Lung microvascular endothelial cell (primary cell): ENCODE data around the gene LTA4H. TPM values are rescaled to one million over a fixed set of nuclear protein-coding genes. Genes with fewer than 3 reads are reported as not detected.
"Not testable (repeated sequence)": the region's sequence is repeated elsewhere in the genome, so short reads cannot be mapped to it uniquely, and the experiment has no call there.

Experiments
- DNase-seq, 2 donors: peaks; one replicate each; pipeline versions ENCODE4 v3.0.0 to v3.0.0-alpha.2; 2010; ENCODE audit warnings: low read depth in 2 of 2
- total RNA-seq: library from RNA; depleted of rRNA; stranded (reverse); fragments of >200 nt; gene quantifications from 2 replicates; pipeline ENCODE4 v1.2.1, GENCODE V29; 2014

Gene LTA4H
- 47.2 and 56.0 TPM in 2 replicates for total RNA-seq

DNA sequence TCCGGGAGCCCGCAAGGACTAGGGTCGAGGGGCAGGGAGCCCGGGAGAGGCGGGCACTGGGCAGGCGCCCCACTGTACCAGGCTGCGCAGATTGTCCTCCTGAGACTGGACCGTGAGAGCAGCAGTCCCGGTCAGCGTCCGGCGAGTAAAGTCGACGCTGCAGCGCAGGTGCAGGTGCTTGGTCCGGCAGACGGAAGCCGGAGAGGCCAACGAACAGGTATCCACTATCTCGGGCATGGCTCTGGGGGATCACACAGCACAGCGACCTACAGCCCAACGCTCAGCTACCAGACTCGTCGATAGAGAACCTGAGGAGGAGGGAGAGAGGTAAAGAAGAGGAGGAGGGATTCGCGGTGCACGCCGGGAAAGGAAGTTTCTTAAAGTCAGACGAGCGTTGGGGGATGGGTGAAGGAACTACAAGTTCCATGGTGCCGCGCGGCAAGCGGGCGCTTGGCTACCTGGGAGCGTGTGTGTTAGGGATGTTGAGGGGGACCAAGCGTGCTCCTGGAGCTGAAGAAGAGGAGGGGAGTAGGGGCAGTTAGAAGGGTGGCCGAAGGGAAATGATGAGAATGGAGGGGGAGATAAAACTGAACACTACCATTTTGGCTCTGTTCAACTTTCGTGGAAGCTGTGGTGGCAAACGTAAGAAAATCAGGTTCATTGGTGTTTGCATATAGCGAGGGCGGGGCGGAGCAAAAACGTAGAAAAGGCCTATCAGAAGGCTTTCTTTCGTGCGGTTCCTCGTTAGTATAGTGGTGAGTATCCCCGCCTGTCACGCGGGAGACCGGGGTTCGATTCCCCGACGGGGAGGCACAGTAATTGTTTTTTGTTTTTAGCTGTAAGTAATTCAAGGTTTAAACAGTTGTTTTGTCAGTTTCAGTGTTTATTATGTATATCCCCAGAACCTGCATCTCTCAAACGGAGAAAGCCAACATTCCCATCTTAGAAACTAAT lies at the start of gene LTA4H:
Gene LTA4H, minus strand, starts transcription at position 305 of the 954 bp plus-strand sequence. Its CDS starts 68 bp downstream, at position 237.
- DNase-seq: peak; percentile 98 to 99

- DNase-seq: no peak
Observed at GRCh38 chr12:96084624-96085023, 49.2 kb upstream of the LTA4H start.

DNA sequence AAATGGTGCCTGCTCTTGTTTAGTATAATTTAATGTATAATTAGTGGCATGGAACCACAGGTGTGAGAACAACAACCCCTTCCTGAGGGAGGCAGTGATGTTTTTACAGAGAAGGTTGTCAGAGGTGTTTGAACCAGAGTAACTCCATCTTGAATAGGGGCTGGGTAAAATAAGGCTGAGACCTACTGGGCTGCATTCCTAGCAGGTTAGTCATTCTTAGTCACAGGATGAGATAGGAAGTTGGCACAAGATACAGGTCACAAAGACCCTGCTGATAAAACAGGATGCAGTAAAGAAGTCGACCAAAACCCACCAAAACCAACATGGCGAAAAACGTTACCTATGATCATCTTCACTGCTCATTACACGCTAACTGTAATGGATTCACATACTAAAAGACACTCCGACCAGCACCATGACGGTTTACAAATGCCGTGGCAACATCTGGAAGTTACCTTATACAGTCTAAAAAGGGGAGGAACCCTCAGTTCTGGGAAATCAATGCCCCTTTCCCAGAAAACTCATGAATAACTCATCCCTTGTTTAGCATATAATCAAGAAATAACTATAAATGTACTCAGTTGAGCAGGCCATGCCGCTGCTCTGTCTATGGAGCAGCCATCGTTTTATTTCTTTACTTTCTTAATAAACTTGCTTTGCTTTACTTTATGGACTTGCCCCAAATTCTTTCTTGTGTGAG lies 47.8 kb upstream of the LTA4H start:
- peak in 1 of 2 donors; percentile 22 for DNase-seq

GRCh38 chr12:96081596-96081995 lies 46.2 kb upstream of the LTA4H start:
- DNase-seq: no peak

GRCh38 chr12:96078231-96079135 lies 43.1 kb upstream of the LTA4H start:
- DNase-seq: peak; percentile 72 to 98

DNA sequence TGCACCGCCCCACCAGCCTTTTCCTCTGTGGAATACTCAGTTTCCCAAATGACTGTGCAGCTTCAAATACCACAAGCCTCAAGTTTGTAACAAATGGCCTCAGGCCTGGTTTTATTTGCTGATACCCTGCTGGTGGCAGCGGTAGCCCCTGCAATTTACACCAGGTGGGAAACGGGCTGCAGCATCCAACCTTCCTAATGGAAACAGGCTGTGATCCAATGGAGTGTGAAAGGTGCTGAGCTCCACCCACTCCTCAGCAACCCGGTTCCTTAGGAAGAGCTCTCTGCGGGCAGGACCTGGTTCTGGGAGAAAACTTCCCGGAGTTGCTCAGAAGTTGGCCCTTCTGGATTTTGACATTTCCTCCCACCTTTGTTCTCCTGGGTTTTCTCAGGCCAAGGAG lies 41.7 kb upstream of the LTA4H start:
- DNase-seq: no peak

DNA sequence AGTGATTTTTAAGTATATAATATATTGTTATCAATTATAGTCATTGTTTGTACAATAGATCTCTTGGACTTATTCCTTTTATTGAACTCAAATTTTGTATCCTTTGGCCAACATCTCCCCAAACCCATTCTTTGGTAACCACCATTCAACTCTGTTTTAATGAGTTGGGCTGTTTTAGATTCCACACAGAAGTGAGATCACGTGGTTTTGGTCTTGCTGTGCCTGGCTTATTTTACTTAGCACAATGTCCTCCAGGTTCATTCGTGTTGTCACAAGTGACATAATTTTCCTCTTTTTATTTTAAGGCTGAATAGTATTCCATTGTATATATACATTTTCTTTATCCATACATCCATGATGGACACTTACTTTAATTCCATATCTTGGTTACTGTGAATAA lies 40.2 kb upstream of the LTA4H start:
- no peak for DNase-seq

- peak in 1 of 2 donors; percentile 17 for DNase-seq
Observed at GRCh38 chr12:96073346-96074330, 38.3 kb upstream of the LTA4H start.

DNA sequence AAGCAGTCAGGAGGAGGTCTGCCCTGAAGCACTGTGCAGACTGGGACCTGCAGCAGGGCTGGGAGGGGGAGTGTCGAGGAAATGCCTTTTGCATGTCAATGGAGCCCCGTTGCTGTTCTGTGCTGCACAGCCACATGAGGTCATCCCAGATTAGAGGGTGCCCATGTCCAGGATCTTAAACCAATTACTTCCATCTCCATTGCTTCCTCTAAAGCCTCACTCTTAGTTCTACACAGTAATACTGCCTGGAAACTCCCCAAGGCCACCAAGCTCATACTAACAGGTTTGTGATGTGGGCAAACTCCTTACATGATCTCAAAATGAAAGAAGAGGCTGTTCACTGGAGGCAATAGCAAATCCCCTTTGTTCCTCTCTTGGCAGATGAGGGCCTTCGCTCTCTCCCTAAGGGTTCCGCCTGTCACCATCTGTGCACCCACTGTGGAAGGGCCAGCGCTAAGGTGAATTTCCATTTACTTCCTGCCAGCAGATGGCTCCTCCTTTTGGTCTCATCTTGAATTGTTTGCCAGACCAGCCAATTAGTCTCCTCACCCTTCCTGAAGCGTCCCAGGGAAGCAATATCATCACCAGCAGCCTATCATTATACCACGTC lies 35.4 kb upstream of the LTA4H start:
- peak; percentile 35 to 80 for DNase-seq

DNA sequence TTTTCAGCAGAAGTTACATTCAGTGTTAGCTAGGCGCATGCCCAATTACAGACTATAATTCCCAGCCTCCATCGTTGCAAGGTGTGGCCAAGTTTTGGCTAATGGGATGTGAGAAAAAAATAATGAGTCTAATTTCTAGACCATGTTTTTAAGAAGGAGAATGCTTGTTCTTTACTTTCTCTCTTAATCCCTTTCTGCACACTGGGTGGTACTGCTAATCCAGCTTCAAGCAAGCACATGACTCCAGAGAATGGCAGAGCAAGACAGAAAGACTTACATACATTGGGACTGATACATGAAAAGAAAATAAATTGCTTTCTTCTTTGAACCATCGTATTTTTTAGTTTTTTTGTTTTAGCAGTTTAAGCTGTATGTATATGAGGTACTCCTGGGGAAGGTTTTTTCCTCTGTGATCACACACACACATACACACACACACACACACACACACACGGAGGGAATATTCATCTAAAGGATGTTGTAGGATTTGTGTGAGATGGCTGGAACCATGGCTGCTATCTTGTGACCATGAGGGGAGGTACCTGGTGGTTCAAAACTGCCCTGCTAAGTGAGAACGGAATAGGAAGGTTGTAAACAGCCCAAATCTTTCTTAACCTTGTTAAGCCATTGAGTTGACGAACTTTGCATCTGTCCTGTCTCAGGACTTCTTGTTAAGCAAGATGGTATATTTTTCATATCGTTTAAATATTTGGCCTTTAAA lies 34.3 kb upstream of the LTA4H start:
- no peak for DNase-seq

DNA sequence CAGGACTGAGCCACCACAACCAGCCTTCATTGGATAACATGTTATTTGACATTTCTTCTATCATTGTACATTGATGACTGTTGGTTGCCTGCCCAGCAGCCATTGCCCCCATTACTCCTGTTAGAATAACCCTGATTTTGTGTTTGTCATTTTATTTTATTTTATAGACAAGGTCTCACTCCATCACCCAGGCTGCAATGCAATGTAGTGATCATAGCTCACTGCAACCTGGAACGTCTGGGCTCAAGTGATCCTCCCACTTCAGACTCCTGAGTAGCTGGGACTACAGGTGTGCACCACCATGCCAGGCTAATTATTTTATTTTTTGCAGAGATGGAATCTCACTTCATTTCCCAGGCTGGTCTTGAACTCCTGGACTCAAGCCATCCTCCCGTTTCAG lies 33.2 kb upstream of the LTA4H start:
- DNase-seq: no peak

GRCh38 chr12:96068111-96068510 lies 32.7 kb upstream of the LTA4H start:
- no peak for DNase-seq

DNA sequence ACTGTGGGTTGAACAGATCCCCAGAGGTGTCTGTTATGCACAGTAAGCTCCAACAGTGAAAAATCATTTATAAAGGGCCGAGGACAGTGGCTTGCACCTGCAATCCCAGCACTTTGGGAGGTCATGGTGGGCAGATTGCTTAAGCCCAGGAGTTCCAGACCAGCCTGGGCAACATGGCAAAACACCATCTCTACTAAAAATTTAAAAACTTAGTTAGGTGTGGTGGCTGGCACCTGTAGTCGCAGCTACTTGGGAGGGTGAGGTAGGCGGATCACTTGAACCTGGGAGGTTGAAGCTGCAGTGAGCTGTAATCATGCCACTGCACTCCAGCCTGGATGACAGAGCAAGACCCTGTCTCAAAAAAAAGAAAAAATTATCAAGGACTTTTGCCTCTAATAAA lies 30.4 kb upstream of the LTA4H start:
- DNase-seq: not testable (repeated sequence)

DNA sequence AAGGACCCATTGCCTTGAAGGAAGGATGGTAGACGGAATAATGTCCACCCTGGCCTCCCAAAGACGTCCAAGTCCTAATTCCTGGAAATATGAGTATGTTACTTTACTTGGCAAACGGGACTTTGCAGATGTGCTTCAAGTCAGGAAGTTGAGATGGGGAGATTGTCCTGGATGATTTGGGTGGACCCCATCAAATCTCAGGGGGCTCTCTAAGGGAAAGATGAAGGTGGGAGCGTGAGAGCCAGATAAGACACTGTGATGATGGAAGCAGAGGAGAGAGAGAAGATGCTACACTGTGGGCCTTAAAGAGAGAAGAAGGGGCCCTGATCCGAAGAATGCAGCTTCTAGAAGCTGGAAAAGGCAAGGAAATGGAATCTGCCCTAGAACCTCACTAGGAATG lies 29.6 kb upstream of the LTA4H start:
- DNase-seq: no peak

- peak in 1 of 2 donors; percentile 23 for DNase-seq
Observed at GRCh38 chr12:96064271-96064670, 28.9 kb upstream of the LTA4H start.

DNA sequence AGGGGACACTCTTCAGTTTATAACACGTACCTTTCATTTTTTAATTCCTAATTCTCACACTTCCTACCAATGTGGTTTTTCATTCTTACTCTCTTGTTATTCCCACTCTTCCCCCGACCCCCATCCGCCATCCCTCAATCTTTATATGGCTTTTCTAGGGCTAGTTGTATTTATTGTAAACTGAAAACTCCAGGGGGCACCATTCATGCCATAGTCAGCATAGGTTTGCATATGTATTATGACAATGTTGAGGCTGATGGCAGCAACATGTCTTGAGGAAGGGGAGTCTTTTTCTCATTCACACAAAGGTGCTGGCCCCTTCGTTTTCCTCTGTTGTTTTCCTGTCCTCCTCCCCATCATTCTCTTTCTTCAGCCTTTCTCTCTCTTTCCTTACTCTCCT lies 27.7 kb upstream of the LTA4H start:
- DNase-seq: peak; percentile 59 to 60

DNA sequence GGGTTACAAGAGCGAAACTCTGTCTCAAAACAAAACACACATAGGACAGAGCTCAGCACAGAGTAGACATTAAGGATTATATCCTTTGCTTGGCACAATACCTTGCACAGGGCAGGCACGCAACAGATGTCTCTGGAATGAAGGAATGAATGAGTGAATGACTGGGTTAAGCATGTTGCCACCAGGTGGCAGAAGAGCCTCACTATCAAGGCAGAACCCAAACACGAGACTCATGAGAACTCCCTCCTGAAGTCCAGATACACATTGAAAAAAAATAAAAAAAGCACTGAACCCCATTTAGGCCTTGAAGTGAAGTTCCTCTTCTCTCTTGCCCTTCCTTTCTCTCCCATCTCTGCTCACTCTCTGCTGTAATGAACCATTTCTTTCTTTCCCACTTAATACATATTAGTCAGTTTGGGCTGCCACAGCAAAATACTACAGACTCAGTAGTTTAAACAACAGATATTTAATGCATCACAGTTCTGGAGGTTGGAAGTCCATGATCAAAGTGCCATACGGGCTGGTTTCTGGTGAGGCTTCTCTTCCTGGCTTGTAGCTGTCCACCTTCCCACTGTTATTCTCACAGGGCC lies 26.6 kb upstream of the LTA4H start:
- peak; percentile 94 for DNase-seq

DNA sequence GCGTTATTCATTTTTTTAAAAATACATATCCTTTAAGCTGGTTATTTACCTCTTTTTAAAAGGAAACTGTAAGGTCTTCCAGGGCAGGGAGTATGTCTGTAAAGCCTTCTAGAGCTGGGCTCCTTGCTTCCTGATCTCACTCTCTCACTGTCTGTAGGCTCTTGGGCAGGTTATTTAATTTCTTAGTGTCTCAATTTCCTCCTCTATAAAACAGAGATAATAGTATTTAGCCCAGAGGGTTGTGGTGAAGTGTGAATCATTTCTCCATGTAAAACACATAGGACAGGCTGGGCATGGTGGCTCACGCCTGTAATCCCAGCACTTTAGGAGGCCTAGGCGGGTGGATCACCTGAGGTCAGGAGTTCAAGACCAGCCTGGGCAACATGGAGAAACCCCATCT lies 25.9 kb upstream of the LTA4H start:
- DNase-seq: no peak

DNA sequence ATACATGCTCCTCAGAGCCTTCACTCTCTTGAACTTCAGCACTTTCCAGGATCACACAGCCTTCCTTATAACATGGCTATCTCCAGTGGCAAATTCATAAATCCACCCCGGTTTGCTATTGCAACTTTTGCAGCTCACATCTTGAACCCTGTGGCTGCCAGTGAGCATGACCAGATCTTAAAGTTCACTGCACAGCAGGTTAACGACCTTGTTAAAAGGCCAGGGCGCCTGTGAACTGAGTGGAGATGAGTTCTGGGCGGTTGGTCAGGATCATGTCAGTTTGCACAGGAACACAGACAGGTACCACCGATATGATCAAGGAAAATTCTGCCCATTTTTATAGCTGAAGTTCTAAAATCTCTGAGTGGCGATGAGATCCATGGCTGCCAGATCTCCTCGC lies 24.7 kb upstream of the LTA4H start:
- DNase-seq: no peak
